GM19395 (cell line): Measurements from ENCODE around the gene XPNPEP1.
A peak's percentile ranks its signal among the peaks of the same experiment; 100 is the strongest.

ENCODE experiments used
- ATAC-seq: cut with Tn5 transposase; IDR thresholded peaks from one replicate; pipeline ENCODE4 v1.9.1; 2021; ENCODE audit warnings: mild to moderate bottlenecking, moderate library complexity; ENCODE audit not compliant: unreplicated experiment

Gene XPNPEP1

GRCh38 chr10:109866995-109867635, 56.2 kb downstream of the XPNPEP1 start:
- ATAC-seq = no peak

GRCh38 chr10:109866168-109866994, 56.9 kb downstream of the XPNPEP1 start:
- ATAC-seq = no peak

GRCh38 chr10:109863775-109864174, 59.5 kb downstream of the XPNPEP1 start:
- no peak for ATAC-seq

GRCh38 chr10:109862738-109863137, 60.6 kb downstream of the XPNPEP1 start:
- no peak for ATAC-seq

- no peak for ATAC-seq
Measured at GRCh38 chr10:109862041-109862440, 61.3 kb downstream of the XPNPEP1 start.

- ATAC-seq = no peak
Measured at GRCh38 chr10:109861081-109861480, 62.2 kb downstream of the XPNPEP1 start.

- no peak for ATAC-seq
Measured at GRCh38 chr10:109859221-109859620, 64.1 kb downstream of the XPNPEP1 start.

GRCh38 chr10:109855746-109856145, 67.6 kb downstream of the XPNPEP1 start:
- ATAC-seq = no peak

GRCh38 chr10:109853921-109854320, 69.4 kb downstream of the XPNPEP1 start:
- no peak for ATAC-seq

- peak; percentile 97 for ATAC-seq
Measured at GRCh38 chr10:109852475-109853037, 70.8 kb downstream of the XPNPEP1 start.

GRCh38 chr10:109851616-109852474, 71.5 kb downstream of the XPNPEP1 start:
- ATAC-seq = peak; percentile 20

GRCh38 chr10:109846832-109847231, 76.5 kb downstream of the XPNPEP1 start:
- no peak for ATAC-seq

GRCh38 chr10:109845308-109845707, 78.0 kb downstream of the XPNPEP1 start:
- ATAC-seq = no peak

- ATAC-seq = no peak
Measured at GRCh38 chr10:109838592-109839244, 84.6 kb downstream of the XPNPEP1 start.

GRCh38 chr10:109837384-109837783, 85.9 kb downstream of the XPNPEP1 start:
- no peak for ATAC-seq

GRCh38 chr10:109835257-109835656, 88.1 kb downstream of the XPNPEP1 start:
- no peak for ATAC-seq

GRCh38 chr10:109831846-109832245, 91.5 kb downstream of the XPNPEP1 start:
- ATAC-seq = no peak

GRCh38 chr10:109824206-109824605, 99.1 kb downstream of the XPNPEP1 start:
- ATAC-seq = no peak

- no peak for ATAC-seq
Measured at GRCh38 chr10:109823196-109823595, 100.1 kb downstream of the XPNPEP1 start.

- ATAC-seq = no peak
Measured at GRCh38 chr10:109821672-109822071, 101.6 kb downstream of the XPNPEP1 start.
